Endodermal cell (in vitro differentiated cells): ENCODE data around the gene ABHD4. TPM values are rescaled to one million over a fixed set of nuclear protein-coding genes. Genes with fewer than 3 reads are reported as not detected.
A peak's percentile ranks its signal among the peaks of the same experiment; 100 is the strongest.

Experiments used
- DNase-seq: peaks from one replicate; pipeline ENCODE4 v3.0.0-alpha.2; 2017
- H3K27ac ChIP-seq: 2 replicates; pipeline ENCODE4 v1.5.1; 2013; ENCODE audit warnings: mild to moderate bottlenecking, low read depth, low read length, moderate library complexity
- H3K27me3 ChIP-seq: 2 replicates; pipeline ENCODE4 v1.6.1; 2013; ENCODE audit warnings: mild to moderate bottlenecking, low read length, moderate library complexity; ENCODE audit not compliant: insufficient read depth, control insufficient read depth, poor library complexity, severe bottlenecking
- H3K36me3 ChIP-seq: 2 replicates; pipeline ENCODE4 v1.7.0; 2013; ENCODE audit warnings: mild to moderate bottlenecking, low read length, moderate library complexity; ENCODE audit not compliant: control insufficient read depth, insufficient read depth
- H3K4me1 ChIP-seq: one replicate; pipeline ENCODE4 v1.7.0; 2013; ENCODE audit warnings: low read length; ENCODE audit not compliant: control insufficient read depth, insufficient read depth
- H3K4me3 ChIP-seq: 2 replicates; pipeline ENCODE4 v1.5.1; 2013; ENCODE audit warnings: mild to moderate bottlenecking, low read length, moderate library complexity
- H3K9ac ChIP-seq: 2 replicates; pipeline ENCODE4 v1.6.1; 2013; ENCODE audit warnings: mild to moderate bottlenecking, low read length, moderate library complexity; ENCODE audit not compliant: poor library complexity, severe bottlenecking; ENCODE audit errors: extremely low read depth
- H3K9me3 ChIP-seq: 2 replicates; pipeline ENCODE4 v1.6.1; 2013; ENCODE audit warnings: mild to moderate bottlenecking, low read length, moderate library complexity; ENCODE audit not compliant: control insufficient read depth
- H3K27ac Mint-ChIP-seq: 2 replicates; pipeline ENCODE4 v1.8.0; 2020; ENCODE audit warnings: mixed read lengths
- H3K27me3 Mint-ChIP-seq: 2 replicates; pipeline ENCODE4 v1.8.0; 2021; ENCODE audit warnings: mild to moderate bottlenecking, mixed read lengths; ENCODE audit not compliant: insufficient read depth
- H3K36me3 Mint-ChIP-seq: 2 replicates; pipeline ENCODE4 v1.8.0; 2020; ENCODE audit warnings: low read depth, mixed read lengths
- H3K4me1 Mint-ChIP-seq: 2 replicates; pipeline ENCODE4 v1.8.0; 2020; ENCODE audit warnings: mixed read lengths
- H3K4me3 Mint-ChIP-seq: 2 replicates; pipeline ENCODE4 v1.8.0; 2020; ENCODE audit warnings: mild to moderate bottlenecking, moderate library complexity, mixed read lengths
- H3K9me3 Mint-ChIP-seq: 2 replicates; pipeline ENCODE4 v1.8.0; 2020; ENCODE audit warnings: mild to moderate bottlenecking, mixed read lengths
- WGBS, 2 experiments: methylation state at CpG; one replicate each; pipeline versions ENCODE4 v1.1.5 to v1.1.7; 2013; ENCODE audit warnings: missing lambda C conversion rate in 2 of 2, mixed read lengths in 1 of 2; ENCODE audit not compliant: insufficient coverage in 1 of 2, insufficient read length in 1 of 2; 5-methylcytosine and 5-hydroxymethylcytosine counted together
- total RNA-seq, 2 donors: library from RNA; stranded (reverse); fragmentation: NEBNext Ultra II Directional in 1 of 2; extraction: Animal tissue kit (Norgen Biotek cat#: 25700) in 1 of 2; gene quantifications; 2 replicates in 1 of 2; 3 replicates in 1 of 2; pipeline ENCODE4 v1.2.1, GENCODE V29; 2021
- TF ChIP-seq, protein P1 (sequence below): fragments of 200-600 bp; sonication (generic); conservative IDR thresholded peaks from 2 replicates; pipeline ENCODE4 v1.5.0; 2021; ENCODE audit warnings: antibody characterized with exemption, mild to moderate bottlenecking

Gene ABHD4
- total RNA-seq, 2 donors from 2014 or later: 68.3 to 77.7 TPM

DNA sequence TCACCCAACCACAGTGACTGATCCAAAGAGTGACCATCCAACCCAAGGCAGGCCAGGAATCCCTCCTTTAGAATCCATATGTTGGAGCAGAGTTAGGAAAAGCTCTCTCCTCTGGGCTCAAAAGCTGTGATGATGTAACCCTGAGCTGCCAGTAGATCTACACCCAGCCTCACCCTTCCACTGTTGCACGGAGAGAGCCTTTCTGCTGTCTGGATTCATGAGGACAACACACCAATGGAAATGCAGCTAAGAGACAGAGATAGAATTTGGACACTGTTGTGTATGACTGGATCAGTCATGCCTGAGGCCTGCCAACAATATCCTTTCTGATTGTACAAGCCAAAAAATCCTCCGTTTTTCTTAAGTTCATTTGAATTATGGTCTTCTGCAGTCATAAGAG is 50.4 kb downstream of the ABHD4 start:
- WGBS, 2 experiments: 81 to 88% methylated on average over 2 of the region's 2 CpGs

DNA sequence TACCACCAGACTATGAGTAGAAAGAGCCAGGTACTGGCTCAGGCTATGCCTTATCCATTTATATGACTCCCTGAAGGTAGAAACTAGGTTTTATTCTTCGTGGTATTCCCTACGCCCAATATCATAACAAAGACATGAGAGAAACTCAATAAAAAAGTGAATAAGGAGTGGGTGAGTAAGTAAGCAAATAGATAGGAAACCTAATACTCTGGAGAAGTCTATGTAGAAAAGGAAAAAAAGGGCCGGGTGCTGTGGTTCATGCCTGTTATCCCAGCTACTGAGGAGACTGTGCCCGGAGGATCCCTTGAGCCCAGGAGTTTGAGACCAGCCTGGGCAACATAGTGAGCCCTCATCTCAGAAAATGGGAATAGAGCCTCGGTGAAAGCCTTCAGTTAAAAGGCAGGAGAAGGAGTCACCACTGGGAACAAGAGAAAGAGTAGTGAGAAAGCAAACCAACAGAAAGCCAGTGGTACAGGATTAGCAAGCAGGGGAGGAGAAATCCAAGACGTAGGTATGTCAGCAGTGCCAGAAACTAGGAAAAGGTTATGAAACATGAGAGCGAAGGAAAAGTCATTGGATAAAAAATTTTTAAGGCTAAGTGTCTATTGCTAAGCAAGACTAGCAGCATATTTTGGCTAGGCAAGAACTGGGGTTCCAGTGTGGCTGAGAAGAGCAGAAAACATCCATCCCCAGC is 52.1 kb downstream of the ABHD4 start:
- Histone ChIP-seq H3K9me3 (no peaks in the 10 kb centered on the region), H3K27me3 (no peaks in the 10 kb centered on the region), H3K4me1 (peaks cover 7% of the 10 kb centered on the region), H3K9ac (no peak overlapping the region), H3K4me3 (no peak overlapping the region), H3K27ac (no peak overlapping the region), H3K36me3 (no peaks in the 10 kb centered on the region)
- Mint-ChIP-seq H3K27me3 (no peaks in the 10 kb centered on the region), H3K4me3 (no peak overlapping the region), H3K9me3 (no peaks in the 10 kb centered on the region), H3K27ac (no peak overlapping the region), H3K4me1 (peaks cover 26% of the 10 kb centered on the region), H3K36me3 (no peaks in the 10 kb centered on the region)
- DNase-seq: no peak
- WGBS, 2 experiments: 87 to 96% methylated on average over 3 to 6 of the region's 7 CpGs
- TF ChIP-seq, protein P1, sequence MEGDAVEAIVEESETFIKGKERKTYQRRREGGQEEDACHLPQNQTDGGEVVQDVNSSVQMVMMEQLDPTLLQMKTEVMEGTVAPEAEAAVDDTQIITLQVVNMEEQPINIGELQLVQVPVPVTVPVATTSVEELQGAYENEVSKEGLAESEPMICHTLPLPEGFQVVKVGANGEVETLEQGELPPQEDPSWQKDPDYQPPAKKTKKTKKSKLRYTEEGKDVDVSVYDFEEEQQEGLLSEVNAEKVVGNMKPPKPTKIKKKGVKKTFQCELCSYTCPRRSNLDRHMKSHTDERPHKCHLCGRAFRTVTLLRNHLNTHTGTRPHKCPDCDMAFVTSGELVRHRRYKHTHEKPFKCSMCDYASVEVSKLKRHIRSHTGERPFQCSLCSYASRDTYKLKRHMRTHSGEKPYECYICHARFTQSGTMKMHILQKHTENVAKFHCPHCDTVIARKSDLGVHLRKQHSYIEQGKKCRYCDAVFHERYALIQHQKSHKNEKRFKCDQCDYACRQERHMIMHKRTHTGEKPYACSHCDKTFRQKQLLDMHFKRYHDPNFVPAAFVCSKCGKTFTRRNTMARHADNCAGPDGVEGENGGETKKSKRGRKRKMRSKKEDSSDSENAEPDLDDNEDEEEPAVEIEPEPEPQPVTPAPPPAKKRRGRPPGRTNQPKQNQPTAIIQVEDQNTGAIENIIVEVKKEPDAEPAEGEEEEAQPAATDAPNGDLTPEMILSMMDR: no peak

More for the DNA sequence above, 50.4 kb downstream of the ABHD4 start:
- peaks cover 23% of the 10 kb centered on the region for H3K4me1 Mint-ChIP-seq
- no peak overlapping the region for H3K4me3 ChIP-seq
- H3K4me1 ChIP-seq: no peaks in the 10 kb centered on the region
- no peaks in the 10 kb centered on the region for H3K9me3 Mint-ChIP-seq
- no peak overlapping the region for H3K27ac Mint-ChIP-seq
- H3K27me3 ChIP-seq: no peaks in the 10 kb centered on the region
- H3K9ac ChIP-seq: no peak overlapping the region
- H3K4me3 Mint-ChIP-seq: no peak overlapping the region
- no peaks in the 10 kb centered on the region for H3K9me3 ChIP-seq
- no peaks in the 10 kb centered on the region for H3K36me3 Mint-ChIP-seq
- H3K27me3 Mint-ChIP-seq: no peaks in the 10 kb centered on the region
- TF ChIP-seq, protein P1: no peak
- no peaks in the 10 kb centered on the region for H3K36me3 ChIP-seq
- no peak for DNase-seq
- H3K27ac ChIP-seq: no peak overlapping the region

DNA sequence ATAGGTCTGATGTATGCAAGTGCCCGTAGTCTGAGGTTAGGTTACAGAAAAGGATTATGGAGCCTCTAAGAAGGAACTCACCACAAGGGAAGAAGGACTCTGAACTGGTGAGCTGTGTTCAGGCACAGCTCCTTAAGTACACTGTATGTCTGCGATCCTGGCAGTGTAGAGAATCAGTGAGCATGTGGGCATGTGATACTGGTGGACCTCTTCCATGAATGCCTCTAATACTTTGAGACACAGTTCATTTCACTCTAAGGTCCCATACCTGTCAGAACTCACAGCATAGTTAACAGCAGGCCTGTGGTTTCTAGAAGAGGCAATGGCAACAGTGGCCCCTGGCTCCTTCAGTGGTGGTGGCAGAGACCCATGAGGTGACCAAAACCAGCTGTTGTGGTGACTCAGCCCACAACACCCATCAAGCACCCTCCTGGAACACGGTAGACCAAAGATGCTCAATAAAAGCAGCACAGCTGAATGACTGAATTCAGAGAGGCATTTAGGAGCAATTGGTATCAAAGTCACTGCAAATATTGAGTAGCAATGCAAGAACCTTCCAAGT is 52.9 kb downstream of the ABHD4 start:
- Histone ChIP-seq H3K4me3 (no peak overlapping the region), H3K27ac (no peak overlapping the region), H3K4me1 (peaks cover 7% of the 10 kb centered on the region), H3K36me3 (no peaks in the 10 kb centered on the region), H3K27me3 (no peaks in the 10 kb centered on the region), H3K9ac (no peak overlapping the region), H3K9me3 (no peaks in the 10 kb centered on the region)
- Mint-ChIP-seq H3K27me3 (no peaks in the 10 kb centered on the region), H3K4me3 (no peak overlapping the region), H3K4me1 (peaks cover 28% of the 10 kb centered on the region), H3K9me3 (no peaks in the 10 kb centered on the region), H3K27ac (peak overlapping the region; percentile 92), H3K36me3 (no peaks in the 10 kb centered on the region)
- WGBS, 2 experiments: 87 to 89% methylated on average over 3 of the region's 3 CpGs
- TF ChIP-seq, protein P1: no peak
- DNase-seq: no peak
